Measurements from ENCODE around the gene COL8A2.
"Not testable (repeated sequence)": the region's sequence is repeated elsewhere in the genome, so short reads cannot be mapped to it uniquely, and the experiment has no call there.

COL8A2 gene
- 0 to 0.15 (median 0.04) reads per million in 4 donors for total RNA-seq

DNA sequence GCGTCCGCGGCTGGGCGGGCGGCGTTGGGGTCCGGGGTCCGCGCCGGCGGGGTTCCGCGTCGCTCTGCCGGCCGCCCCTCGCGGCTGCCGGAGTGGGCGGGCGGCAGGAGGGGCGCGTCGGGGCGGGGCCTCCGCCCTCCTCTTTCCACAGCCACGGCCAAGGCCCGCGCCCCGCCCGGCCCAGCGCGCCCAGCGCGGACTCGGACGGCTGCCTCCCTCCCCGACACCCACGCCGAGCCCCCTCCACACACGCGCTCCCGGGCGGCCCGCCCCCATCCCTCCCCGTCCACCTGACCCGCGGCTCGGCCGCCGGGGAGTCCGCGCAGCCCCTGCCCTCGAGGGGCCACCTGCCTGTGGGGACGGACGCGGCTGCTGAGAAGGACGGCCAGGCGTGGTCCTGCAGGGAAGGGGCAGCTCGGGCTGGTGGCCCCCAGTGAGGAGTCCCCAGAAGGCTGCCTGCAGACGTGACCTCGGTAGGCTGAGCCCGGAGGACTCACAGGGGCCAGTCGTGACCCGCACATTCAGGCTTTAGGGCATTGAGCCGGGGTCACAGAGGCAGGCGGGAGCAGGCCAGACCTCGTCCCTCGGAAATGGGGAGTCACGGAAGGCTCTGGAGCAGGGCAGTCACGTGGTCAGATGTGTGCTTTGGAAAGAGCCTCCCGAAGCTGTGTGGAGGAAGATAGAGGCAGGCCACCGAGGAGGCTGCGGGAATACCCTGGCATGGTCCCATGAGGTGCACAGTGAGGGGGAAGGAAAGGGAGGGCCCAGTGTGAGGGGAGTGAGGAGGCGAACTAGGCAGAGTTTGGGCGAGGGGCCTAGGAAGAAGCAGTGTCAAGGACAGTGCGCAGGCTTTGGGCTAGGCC lies at the start of gene COL8A2:
Gene COL8A2 (minus strand): TSS at position 94 of the 863 bp plus-strand sequence. CDS start 24,980 bp downstream, outside the sequence.
- DNase-seq, result peak in 1 of 5 donors; percentile 14

DNA sequence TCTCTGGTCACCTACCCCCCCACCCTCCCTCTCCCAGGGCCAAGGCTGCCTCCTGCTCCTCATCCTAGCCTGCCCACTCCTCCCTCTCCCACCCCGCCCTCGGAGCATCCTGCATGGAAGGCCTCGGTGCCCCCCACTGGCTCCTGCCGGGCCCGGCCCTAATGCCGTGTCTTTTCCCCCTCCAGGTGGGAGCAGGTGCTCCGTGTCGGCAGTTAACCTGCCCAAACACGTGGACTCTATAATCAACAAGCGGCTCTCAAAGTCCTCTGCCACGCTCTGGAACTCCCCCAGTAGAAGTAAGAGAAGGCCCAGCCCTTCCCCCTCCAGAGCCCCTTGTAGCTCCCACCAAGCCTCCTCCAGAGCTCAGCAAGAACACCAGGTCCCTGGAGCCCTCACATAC lies 49.7 kb upstream of the COL8A2 start:
- no peak for DNase-seq

DNA sequence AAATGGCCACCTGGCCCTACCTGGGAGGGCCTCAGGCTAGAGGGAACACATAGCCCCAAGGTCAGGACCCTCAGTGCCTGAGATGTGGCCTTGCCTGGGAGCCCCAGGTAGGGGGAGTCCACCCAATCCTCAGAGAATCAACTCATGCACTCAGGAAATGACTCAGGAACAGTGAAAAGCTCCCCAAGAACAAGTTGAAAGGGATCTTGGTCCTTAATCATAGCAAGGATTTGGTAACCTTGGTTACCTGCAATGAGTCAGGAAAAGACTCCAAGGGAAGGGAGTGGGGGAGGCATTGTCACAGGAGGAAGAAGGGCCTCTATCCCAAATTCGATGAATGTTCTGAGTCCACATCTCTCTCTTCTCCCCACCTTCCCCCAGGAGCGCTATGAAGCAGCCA lies 48.0 kb upstream of the COL8A2 start:
- no peak for DNase-seq

DNA sequence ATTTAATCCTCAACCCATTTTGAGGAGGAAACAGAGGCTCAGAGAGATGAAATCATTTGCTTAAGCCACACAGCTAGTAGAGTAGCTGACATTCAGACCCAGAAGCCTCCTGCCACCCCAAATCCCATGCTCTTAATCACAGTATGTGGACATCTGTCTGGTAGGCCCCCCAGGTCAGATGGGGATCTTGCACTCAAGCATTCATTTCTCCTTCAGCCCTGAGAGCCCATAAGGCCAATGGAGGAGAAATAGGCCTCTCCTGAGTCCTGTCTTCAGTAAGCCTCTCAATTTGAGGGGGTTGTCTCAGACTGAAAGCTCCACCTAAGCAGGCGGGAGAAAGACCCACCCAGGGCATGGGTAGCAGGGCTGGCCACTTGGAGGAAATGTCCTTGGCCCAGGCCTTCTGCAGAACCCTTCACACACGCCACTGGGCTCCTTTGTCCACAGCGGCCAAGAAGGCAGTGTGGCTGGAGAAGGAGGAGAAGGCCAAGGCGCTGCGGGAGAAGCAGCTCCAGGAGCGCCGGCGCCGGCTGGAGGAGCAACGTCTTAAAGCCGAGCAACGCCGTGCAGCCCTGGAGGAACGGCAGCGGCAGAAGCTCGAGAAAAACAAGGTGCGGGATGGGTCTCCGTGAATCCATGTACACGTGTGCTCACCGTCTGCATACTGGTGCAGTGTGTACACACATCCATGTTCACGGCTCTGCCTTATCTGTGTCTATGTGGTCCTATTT lies 47.2 kb upstream of the COL8A2 start:
- DNase-seq, result no peak

DNA sequence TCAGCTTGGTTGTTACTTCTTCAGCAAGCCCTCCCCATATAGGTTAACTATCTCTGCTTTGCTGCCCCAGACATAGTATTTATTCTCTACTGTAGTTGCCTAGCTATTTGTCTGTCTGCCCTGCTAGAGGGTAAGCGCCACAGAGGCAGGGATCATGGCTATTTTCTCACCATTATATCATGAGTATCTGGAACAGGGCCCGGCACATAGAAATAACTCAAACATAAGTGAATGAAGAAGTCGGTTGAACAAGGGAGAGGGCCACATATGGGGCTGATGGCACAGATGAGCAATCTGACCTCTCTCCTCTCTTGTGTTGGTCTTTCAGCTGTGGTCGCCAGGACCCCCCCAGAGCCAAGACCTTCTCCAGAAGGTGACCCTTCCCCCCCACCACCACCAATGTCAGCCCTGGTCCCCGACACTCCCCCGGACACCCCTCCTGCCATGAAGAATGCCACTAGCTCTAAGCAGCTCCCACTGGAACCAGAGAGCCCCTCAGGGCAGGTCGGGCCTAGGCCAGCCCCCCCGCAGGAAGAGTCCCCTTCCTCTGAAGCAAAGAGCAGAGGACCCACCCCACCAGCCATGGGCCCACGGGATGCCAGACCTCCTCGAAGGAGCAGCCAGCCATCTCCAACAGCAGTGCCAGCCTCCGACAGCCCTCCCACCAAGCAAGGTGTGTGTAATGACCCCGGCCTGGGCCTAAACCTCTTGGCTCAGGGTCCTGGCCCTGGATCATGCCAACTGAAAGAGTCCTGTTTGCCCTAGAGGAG lies 45.8 kb upstream of the COL8A2 start:
- DNase-seq, result no peak

DNA sequence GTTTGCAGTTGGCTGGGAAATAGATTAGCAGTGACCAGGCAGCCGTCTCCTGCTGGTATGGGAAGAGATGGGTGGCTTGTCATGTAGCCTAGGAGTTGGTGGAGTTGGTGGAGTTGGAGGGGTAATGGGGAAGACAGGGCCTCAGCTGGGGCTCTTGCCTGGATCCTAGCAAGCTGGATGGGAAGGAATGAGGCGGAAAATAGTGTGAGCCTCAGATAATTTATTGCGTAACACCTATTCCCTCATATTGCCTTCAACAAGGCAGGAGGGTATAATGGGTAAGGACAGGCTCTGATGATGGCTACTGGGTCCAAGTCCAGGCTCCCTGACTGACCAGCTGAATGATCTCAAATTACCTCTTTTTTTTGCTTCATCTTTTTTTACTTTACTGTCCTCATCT lies 43.5 kb upstream of the COL8A2 start:
- no peak for DNase-seq

DNA sequence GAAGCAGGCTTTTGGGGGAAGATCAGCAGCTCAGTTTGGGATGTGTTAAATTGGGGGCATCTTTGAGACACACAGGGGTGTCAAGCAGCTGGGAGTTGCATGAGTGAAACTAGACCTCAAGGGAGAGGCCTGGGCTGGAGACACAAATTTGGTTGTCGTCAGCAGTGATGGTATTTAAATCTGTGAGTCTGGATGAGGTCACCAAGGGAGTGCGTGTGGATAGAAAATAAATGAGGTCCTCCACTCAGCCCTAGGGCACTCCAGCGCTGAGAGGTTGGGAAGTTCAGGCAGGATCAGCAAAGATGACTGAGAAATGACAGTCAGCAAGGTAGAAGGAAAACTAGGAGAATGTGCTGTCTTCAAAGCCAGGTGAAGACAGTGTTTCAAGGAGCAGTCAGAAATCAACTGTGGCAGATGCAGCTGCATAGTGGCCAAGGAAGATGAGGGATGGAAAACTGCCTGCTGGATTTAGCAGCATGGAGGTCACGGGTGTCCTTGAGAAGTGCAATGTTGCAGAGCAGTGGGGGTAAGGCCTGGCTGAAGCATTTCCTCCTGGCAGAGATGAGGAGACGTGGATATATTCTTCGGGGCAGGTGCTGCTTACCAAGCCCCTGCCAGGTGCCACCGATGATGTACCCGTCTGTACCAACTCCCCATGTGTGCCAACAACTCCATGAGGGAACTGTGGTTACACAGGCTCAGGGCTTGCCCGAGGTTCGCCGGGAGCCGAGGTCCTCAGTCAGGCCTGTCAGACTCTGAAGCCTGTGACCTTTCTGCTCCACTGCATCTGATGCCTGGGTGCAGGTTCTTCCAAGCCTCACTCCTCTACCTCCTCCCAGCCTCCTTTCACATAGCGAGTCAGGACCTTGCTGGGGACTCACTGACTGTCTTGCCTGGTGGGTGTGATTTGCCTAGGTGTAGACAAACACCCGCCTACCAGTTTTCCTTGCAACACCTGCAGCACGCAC lies 42.2 kb upstream of the COL8A2 start:
- DNase-seq, result no peak

DNA sequence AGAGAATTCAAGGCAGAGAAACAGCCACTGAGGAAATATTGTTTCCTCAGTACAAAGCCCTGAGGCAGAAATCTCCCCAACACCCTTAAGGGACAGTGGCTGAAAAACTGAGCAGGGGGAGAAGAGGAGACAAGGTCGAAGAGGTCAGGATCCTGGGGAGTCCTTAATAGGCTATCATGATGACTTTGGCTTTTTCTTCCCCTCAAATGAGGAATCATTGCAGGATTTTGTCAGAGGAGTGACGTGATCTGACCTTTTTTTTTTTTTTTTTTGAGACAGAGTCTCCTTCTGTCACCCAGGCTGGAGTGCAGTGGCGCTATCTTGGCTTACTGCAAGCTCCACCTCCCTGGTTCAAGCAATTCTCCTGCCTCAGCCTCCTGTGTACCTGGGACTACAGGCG lies 41.1 kb upstream of the COL8A2 start:
- no peak for DNase-seq

DNA sequence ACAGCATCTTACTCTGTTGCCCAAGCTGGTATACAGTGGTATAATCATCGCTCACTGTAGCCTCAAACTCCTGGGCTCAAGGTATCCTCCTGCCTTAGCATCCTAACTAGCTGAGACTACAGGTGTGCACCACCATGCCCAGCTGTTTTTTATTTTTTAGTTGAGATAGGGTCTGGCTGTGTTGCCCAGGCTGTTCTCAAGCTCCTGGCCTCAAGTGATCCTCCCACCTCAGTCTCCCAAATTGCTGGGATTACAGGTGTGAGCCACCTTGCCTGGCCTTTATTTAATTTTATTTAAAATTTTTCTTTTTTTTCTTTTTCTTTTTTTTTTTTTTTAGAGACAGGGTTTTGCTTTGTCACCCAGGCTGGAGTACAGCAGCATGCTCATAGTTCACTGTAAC lies 40.1 kb upstream of the COL8A2 start:
- no peak for DNase-seq

DNA sequence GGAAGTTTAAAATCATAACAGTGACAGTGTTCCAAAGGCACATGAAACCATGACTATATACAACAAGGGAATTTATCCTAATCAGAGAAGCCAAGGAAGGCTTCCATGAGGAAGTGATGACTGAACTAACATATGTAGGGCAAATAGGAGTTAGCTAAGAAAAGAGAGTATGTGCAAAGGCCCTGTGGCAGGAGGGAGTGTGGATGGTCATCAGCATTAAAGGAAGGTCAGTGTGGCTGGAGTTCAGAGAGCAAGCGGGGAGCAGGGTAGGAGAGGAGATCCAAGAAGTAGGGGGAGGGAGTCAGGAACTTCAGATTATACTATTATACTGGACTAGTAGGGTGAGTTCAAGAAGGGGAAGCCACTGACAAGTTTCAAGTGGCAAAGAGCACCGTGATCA lies 39.3 kb upstream of the COL8A2 start:
- no peak for DNase-seq

DNA sequence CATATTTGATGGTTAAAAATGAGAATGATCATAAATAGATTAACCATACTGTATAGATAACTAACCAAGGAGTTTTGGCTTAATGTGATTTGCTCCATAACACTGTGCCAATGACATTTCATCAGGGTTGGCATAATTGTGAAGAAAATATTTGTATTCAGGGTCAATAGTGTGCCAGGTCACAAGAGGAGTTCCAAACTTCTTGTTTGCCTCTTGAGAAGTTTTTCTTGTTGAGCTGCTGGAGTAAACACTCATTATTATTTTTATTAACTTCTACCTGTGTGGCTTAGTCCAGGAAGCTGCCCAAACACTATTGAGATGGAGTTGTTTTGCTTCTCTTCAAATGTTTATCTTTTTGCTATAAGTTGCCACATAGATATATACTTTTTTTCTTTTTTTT lies 38.4 kb upstream of the COL8A2 start:
- DNase-seq, result no peak

DNA sequence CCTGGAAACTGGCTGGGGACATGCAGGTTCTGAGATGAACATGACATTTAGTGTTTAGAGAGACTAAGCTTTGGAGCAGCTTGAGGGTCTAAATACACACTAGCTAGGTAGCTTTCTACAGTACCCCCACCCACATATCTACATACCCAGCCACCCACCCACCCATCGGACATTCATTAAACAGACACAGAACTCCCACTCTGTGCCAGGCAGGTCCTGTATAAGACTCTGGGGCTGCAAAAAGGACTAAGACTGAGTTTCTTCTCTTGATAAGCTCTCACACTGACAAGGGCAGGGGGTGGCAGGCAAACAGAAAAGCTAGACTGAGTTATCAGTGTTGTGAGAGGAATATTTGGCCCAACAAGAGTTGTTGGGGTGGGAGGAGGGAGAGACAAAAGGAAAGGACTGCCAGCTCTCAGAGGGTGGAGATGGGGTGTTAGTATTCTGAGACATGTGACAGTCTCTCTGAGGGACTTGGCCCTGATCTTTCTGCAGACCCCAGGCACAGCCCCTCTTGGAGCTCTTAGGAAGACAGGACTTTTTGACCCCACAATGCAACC lies 37.7 kb upstream of the COL8A2 start:
- DNase-seq, result no peak

DNA sequence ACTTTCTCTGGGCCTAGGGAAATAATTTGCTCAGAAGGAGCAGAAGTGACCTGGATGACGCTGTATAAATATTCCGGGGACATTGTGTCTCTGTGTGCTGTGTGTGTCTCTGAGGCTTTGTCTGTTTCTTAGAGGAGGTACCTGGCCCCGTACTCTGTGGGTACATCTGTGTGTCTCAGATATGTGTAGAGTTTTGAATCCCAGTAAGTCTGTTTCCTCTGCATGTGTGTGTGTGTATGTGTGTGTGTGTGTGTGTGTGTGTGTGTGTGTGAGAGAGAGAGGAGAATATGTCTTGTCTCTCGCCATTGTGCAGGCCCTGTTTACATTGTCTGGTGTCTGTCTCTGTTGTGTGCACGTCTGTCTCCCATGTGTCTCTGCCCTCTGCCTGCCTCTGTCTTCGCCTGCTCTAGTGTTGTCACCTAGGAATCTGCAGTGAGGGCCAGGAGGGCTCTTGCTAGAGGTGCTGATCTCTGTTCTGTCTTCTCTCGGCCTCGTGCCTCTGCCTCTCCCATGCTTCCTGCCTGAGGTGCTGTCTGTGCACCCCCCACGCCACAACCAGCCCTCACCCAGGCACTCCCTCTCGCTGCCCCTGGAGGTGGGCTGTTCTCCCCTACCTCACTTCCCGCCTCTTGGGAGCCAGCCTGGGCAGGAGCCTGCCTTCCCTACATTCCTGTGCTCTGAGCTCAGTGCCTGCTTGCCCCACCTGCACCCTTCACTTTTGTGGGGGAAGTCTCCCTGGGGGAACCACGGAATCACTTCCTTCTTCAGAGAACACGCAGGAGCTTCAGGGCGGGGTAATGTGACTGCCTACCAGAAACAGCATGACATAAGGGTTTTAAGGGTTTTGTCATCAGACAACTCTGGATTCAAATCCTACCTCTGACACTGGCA lies 36.9 kb upstream of the COL8A2 start:
- DNase-seq, result peak in 3 of 5 donors; percentile 38 to 51 (median 47)

DNA sequence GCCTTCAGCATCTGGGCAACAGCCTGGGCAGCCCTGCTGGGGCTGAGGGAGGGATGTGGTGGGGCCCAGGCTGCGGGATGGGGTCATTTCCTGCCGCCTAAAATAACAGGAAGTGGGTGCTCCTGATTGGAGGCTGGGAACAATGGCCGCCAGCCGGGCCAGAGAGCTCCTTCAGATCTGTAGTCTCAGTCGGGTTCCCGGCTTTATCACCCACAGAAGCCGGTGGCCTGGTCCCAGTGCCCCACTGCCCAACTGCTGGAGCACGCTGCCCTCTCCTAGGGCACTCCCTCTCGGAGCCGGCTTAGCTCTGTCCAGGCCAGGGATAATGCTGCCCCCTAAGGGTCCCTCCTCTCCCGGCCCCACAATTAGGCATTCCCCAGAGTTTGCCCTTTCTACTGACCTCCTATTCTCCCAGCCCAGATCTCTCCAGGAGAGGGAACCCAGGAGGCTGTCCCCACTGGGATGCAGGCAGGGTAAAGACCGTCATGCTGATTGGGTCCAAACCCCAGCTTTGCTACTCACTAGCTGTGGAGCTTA lies 36.0 kb upstream of the COL8A2 start:
- DNase-seq, result peak; percentile 26 to 84 (median 46)

DNA sequence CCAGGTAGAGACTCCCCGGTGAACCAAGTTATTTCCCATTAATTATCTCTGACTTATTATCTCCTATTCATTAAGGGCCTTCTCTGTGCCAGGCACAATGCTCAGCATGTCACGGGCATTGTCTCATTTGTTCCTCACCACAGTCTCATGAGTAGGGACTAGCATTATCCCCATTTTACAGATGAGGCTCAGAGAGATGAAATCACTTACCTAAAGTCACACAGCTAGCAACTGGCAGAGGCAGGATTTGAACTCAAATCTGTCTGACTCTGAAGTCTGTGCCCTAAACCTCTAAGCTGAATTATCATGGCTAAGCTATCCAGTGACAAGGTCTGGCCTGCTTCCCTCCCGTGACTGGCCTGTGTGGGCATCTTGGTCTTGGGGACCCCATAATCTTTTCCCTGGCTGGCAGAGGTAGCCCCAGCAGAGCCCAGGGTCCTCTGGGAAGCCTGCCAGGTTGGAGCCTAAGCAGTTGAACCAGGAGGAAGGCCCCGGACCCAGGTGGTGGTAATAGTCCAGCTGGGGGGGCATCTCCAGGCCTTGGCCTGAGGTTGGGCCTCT lies 35.4 kb upstream of the COL8A2 start:
- no peak for DNase-seq

DNA sequence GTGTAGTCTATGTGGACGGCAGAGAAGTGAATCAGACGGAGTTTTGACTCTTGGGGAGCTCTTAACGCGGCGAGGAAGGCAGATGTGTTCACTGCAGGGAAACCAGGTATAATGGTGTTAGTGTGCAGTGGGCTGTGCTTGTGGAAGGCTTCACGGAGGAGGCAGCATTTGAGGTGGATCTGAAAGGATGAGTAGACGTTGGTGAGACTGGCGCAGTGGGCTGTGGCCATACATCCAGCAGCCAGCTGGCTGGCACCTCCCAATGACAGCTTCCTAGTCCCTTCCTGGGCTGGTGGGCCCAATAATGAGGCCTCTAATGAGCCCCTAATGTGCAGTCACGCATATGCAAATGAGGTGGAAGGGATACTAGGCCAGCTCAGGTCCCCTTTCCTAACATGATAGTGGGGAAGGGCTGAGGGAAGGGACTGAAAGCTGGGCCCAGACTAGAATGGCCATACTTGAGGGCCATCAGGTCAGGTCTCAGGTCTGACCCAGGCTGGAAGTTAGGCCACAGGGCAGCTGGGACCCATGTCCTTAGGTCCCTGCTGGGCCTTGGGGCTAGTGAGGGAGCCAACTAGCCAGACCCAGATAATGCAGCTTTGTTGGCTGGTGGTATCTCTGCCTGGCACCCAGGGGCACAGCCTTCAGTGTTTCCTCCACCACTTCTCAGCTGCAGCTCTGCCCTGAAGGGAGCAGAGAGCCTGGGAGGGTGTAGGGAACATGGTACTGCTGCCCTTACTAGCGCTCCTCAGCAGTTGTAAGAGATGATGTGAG lies 34.8 kb upstream of the COL8A2 start:
- DNase-seq, result no peak

DNA sequence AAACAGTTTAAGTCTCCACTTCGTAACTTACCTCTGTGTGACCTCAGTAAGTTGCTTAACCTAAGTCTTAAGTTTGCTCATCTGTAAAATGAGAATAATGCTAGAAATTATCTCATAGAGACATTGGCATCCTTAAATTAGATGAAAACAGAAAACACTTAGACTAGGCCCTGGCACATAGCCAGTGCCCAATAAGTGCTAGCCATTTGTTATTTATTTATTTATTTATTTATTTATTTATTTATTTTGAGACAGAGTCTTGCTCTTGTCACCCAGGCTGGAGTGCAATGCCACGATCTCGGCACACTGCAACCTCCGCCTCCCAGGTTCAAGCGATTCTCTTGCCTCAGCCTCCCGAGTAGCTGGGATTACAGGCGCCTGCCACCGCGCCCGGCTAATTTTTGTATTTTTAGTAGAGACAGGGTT lies 33.8 kb upstream of the COL8A2 start:
- not testable (repeated sequence) for DNase-seq

DNA sequence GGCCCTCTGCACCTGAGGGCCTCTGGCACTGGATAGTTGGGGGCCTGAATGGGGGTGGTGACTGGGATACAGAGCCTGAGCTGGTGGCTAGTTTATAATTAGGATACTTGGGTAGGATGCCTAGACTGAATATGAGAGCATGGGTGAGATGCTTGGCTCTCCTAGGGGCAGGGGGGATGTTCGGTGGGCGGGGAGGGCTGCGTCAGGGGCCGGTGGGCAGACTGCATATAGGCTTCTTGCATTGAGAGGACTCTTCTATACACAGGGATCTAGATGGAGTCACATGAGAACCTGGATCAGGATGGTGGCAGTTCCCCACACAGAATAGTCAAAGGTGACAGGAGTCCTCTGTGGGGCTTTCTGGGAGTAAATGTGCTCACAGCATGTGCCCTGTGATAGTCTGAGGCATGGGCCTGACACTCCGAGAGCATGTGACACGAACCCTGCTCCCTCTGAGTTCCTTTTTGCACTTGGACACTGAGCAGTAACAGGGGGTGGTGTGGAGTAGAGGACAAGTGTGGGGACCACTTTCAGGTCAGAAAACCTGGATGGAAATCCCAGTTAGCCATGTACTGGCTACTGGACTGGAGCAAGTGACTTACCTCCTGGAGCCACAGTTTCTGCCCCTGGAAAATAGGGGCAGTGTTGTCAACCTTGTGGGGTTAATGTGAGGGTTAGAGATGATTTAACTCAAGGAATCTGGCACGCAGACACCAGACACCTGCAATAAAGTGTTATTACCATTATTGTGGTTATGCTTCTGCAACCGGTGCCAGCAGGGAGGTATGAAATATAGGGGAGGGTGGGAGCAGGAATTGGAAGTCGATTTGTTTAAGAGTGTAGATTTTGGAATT lies 33.2 kb upstream of the COL8A2 start:
- no peak for DNase-seq
